GM06990 (cell line): ENCODE results near the gene SEPTIN14.
"Not testable (repeated sequence)": the region's sequence is repeated elsewhere in the genome, so short reads cannot be mapped to it uniquely, and the experiment has no call there.

Experiments used
- DNase-seq: peaks from one replicate; pipeline ENCODE4 v3.0.0-alpha.2; 2011; ENCODE audit not compliant: insufficient read length; ENCODE audit errors: extremely low read depth
- H3K27me3 ChIP-seq: replicated peaks from 2 replicates; pipeline ENCODE4 v1.6.0; 2011; ENCODE audit warnings: low read length; ENCODE audit not compliant: control insufficient read depth, insufficient read depth
- H3K36me3 ChIP-seq: 2 replicates; pipeline ENCODE4 v1.5.1; 2011; ENCODE audit warnings: low read length; ENCODE audit not compliant: control insufficient read depth, insufficient read depth
- H3K4me3 ChIP-seq: replicated peaks from 2 replicates; pipeline ENCODE4 v1.5.1; 2011; ENCODE audit warnings: low read depth, mild to moderate bottlenecking, control low read depth, low read length
- TF ChIP-seq, protein P1 (sequence below): IDR thresholded peaks from 2 replicates; pipeline ENCODE4 v1.5.1; 2011; ENCODE audit warnings: low read length, control low read depth, mild to moderate bottlenecking, inconsistent platforms; ENCODE audit not compliant: insufficient read depth, poor library complexity, severe bottlenecking

Gene SEPTIN14

DNA sequence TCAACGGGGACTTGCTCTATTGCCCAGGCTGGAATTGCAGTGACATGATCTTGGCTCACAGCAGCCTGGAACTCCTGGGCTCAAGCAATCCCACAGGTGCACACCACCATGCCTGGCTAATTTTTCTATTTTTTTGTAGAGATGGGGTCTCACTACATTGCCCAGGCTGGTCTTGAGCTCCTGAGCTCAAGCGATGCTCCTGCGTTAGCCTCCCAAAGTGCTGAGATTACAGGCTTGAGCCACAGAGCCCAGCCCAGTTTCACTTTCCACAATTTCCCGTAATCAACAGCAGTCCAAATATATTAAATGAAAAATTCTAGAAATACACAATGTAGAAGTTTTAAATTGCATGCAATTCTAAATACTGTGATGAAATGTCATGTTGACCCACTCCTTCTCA lies 24.0 kb downstream of the SEPTIN14 start:
- Histone ChIP-seq H3K27me3 (no peaks in the 10 kb centered on the region), H3K4me3 (no peak overlapping the region), H3K36me3 (no peaks in the 10 kb centered on the region)
- TF ChIP-seq, protein P1, sequence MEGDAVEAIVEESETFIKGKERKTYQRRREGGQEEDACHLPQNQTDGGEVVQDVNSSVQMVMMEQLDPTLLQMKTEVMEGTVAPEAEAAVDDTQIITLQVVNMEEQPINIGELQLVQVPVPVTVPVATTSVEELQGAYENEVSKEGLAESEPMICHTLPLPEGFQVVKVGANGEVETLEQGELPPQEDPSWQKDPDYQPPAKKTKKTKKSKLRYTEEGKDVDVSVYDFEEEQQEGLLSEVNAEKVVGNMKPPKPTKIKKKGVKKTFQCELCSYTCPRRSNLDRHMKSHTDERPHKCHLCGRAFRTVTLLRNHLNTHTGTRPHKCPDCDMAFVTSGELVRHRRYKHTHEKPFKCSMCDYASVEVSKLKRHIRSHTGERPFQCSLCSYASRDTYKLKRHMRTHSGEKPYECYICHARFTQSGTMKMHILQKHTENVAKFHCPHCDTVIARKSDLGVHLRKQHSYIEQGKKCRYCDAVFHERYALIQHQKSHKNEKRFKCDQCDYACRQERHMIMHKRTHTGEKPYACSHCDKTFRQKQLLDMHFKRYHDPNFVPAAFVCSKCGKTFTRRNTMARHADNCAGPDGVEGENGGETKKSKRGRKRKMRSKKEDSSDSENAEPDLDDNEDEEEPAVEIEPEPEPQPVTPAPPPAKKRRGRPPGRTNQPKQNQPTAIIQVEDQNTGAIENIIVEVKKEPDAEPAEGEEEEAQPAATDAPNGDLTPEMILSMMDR = no peak
- DNase-seq = no peak

DNA sequence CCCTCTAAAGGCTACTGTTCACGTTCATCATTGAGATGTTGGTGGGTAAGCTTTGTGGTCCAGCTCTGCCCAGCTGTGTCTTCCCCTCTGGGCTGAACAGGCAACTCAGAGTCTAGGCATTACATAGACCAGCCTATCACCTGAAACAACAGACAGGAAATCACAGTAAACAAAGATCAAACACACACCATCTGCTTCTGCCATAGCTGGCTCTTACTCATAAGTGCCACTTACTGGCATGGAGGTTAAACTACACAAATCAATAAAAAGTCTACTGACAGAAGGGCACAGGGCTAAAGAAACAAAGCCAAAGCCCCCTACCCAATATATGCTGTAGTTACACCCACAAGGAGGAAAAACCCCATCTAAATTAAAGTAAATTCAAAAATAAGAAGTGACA lies 35.0 kb downstream of the SEPTIN14 start:
- Histone ChIP-seq H3K4me3 (no peak overlapping the region), H3K27me3 (no peaks in the 10 kb centered on the region), H3K36me3 (no peaks in the 10 kb centered on the region)
- TF ChIP-seq, protein P1 = no peak
- no peak for DNase-seq

GRCh38 chr7:55818686-55819085 lies 43.9 kb downstream of the SEPTIN14 start:
- Histone ChIP-seq H3K27me3 (no peaks in the 10 kb centered on the region), H3K36me3 (no peaks in the 10 kb centered on the region), H3K4me3 (no peak overlapping the region)
- DNase-seq = no peak
- TF ChIP-seq, protein P1 = no peak

DNA sequence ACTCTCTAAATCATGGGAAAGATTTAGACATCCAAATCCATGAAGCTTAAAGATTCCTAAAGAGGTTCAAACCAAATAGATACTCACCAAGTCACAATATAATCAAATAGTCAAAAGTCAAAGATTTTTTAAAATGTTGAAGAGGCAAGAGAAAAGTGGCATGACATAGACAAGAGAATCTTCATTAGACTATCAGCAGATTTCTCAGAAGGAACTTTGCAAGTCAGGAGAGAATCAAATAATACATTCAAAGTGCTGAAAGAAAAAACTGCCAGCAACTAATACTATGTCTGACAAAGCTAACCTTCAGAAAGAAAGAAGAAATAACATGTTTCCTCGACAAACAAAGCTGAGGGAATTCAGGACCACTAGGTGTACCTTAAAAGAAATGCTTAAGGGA lies 65.3 kb downstream of the SEPTIN14 start:
- not testable (repeated sequence) for DNase-seq, H3K27me3 ChIP-seq, H3K4me3 ChIP-seq, H3K36me3 ChIP-seq

GRCh38 chr7:55794527-55794926 lies 68.0 kb downstream of the SEPTIN14 start:
- DNase-seq = no peak
- Histone ChIP-seq H3K36me3 (no peaks in the 10 kb centered on the region), H3K27me3 (no peaks in the 10 kb centered on the region), H3K4me3 (no peak overlapping the region)
- TF ChIP-seq, protein P1 = no peak

GRCh38 chr7:55792048-55792447 lies 70.5 kb downstream of the SEPTIN14 start:
- TF ChIP-seq, protein P1 = no peak
- no peaks in the 10 kb centered on the region for H3K27me3 ChIP-seq
- no peaks in the 10 kb centered on the region for H3K36me3 ChIP-seq
- H3K4me3 ChIP-seq = no peak overlapping the region
- no peak for DNase-seq
